ENCODE data around the gene TTC28. TPM values are rescaled to one million over a fixed set of nuclear protein-coding genes. Genes with fewer than 3 reads are reported as not detected.

The TTC28 gene
- polyA plus RNA-seq, 3 donors from 2014 or later, result 0.03 to 0.65 TPM; not detected in 1

- no peaks in the 10 kb centered on the region for H3K4me1 Mint-ChIP-seq
- H3K27me3 Mint-ChIP-seq (ENCODE audit: low read depth in 3 of 3), result peaks cover 0 to 5% (median 2%) of the 10 kb centered on the region in 3 donors
- no peak overlapping the region for H3K4me3 Mint-ChIP-seq
- no peak for DNase-seq
- no peak overlapping the region for H3K27ac Mint-ChIP-seq
- H3K9me3 Mint-ChIP-seq, result no peaks in the 10 kb centered on the region
- no peaks in the 10 kb centered on the region for H3K36me3 Mint-ChIP-seq
Observed at GRCh38 chr22:28146401-28147314, 533.0 kb downstream of the TTC28 start.

- Mint-ChIP-seq H3K4me1 (no peaks in the 10 kb centered on the region), H3K27me3 (ENCODE audit: low read depth in 3 of 3) (peaks cover 0 to 5% (median 0%) of the 10 kb centered on the region in 3 donors), H3K27ac (no peak overlapping the region), H3K9me3 (no peaks in the 10 kb centered on the region), H3K4me3 (no peak overlapping the region), H3K36me3 (no peaks in the 10 kb centered on the region)
- no peak for DNase-seq
Observed at GRCh38 chr22:28143961-28144745, 535.5 kb downstream of the TTC28 start.

DNA sequence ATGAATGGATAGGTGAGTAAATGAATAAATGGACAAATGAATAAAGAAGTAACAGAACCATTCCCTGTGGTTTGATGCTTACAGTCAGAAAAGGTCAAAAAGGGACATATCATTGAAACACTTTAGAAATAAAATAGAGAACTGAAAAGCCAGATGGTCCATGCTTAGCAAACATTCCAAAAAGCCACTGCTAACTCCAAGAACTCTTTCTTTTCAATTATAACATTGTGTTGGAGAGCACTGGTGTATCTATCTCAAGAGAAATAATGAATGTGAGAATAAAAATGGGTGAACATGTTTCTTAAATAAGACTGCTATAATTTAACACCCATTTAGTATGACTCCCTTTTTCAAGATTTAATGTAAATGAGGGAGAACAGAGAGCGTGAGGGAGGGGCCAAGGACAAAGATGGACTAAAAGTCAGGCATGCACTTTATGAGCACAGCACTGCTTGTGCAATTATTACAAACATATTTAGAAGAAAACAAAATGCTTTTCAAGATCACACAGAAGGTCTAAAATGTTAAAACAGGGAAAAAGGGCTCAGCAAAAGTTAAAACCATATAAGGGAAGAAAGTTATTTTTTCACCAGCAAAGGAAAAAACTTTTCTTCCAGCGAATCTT is 536.3 kb downstream of the TTC28 start:
- Mint-ChIP-seq H3K9me3 (no peaks in the 10 kb centered on the region), H3K27ac (no peak overlapping the region), H3K4me3 (no peak overlapping the region), H3K27me3 (ENCODE audit: low read depth in 3 of 3) (peaks cover 0 to 5% (median 0%) of the 10 kb centered on the region in 3 donors), H3K36me3 (no peaks in the 10 kb centered on the region), H3K4me1 (no peaks in the 10 kb centered on the region)
- DNase-seq, result no peak

- no peak for DNase-seq
Observed at GRCh38 chr22:28142361-28142961, 537.2 kb downstream of the TTC28 start.

GRCh38 chr22:28141614-28142013 is 538.0 kb downstream of the TTC28 start:
- H3K27me3 Mint-ChIP-seq (ENCODE audit: low read depth in 3 of 3), result peaks cover 0 to 5% (median 0%) of the 10 kb centered on the region in 3 donors
- no peaks in the 10 kb centered on the region for H3K36me3 Mint-ChIP-seq
- H3K9me3 Mint-ChIP-seq, result no peaks in the 10 kb centered on the region

More at GRCh38 chr22:28142361-28142961, 537.2 kb downstream of the TTC28 start:
- H3K4me3 Mint-ChIP-seq, result no peak overlapping the region
- H3K27ac Mint-ChIP-seq, result no peak overlapping the region
- H3K36me3 Mint-ChIP-seq, result no peaks in the 10 kb centered on the region
- H3K9me3 Mint-ChIP-seq, result no peaks in the 10 kb centered on the region
- no peaks in the 10 kb centered on the region for H3K4me1 Mint-ChIP-seq
- peaks cover 0 to 5% (median 0%) of the 10 kb centered on the region in 3 donors for H3K27me3 Mint-ChIP-seq (ENCODE audit: low read depth in 3 of 3)

DNA sequence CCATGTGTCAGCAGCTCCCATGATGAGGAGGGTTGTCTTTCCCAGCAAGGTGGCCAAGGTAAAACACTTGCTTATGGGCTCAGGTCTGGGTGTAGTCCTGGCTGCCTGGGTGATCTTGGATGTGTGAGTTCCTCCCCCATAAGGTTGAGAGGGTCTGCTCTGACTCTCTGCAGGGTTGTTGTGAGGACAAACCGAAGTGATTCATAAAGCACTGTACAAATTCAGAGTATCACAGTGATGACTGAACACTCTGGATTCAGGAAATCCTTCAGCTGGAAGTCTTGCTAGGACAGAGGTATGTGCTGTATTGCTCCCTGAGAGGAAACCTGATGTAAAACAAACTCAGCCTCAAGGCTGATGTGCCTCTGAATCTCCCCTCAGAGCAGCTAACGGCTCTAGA is 539.7 kb downstream of the TTC28 start:
- no peaks in the 10 kb centered on the region for H3K4me1 Mint-ChIP-seq

More at GRCh38 chr22:28141614-28142013, 538.0 kb downstream of the TTC28 start:
- no peak overlapping the region for H3K27ac Mint-ChIP-seq
- H3K4me3 Mint-ChIP-seq, result no peak overlapping the region
- no peak for DNase-seq
- no peaks in the 10 kb centered on the region for H3K4me1 Mint-ChIP-seq

DNA sequence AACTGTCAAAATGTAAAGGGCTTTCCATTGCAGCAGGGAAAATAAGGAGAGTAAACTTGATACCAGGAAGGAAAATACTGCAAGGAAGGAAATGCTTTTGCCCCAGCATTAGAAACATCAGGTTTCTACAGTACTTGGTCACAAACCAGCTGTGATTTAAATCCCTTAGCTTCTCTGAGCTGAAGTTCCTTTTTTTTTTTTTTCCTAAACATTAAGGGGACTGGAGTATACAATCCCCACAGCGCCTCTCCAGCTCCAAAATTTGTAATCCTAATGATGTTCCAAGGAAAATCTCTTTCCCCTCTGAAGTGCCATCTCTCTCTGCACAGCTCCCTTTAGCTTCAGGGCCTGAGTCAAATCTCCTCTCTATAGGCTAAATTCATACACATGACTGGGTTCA is 540.1 kb downstream of the TTC28 start:
- DNase-seq, result no peak
- H3K27me3 Mint-ChIP-seq (ENCODE audit: low read depth in 3 of 3), result peaks cover 0 to 5% (median 0%) of the 10 kb centered on the region in 3 donors
- no peaks in the 10 kb centered on the region for H3K4me1 Mint-ChIP-seq
- H3K27ac Mint-ChIP-seq, result no peak overlapping the region
- H3K36me3 Mint-ChIP-seq, result no peaks in the 10 kb centered on the region
- H3K9me3 Mint-ChIP-seq, result no peaks in the 10 kb centered on the region
- no peak overlapping the region for H3K4me3 Mint-ChIP-seq

More for the DNA sequence above, 539.7 kb downstream of the TTC28 start:
- peaks cover 0 to 5% (median 0%) of the 10 kb centered on the region in 3 donors for H3K27me3 Mint-ChIP-seq (ENCODE audit: low read depth in 3 of 3)
- H3K9me3 Mint-ChIP-seq, result no peaks in the 10 kb centered on the region
- DNase-seq, result no peak
- H3K4me3 Mint-ChIP-seq, result no peak overlapping the region
- H3K36me3 Mint-ChIP-seq, result no peaks in the 10 kb centered on the region
- no peak overlapping the region for H3K27ac Mint-ChIP-seq

DNA sequence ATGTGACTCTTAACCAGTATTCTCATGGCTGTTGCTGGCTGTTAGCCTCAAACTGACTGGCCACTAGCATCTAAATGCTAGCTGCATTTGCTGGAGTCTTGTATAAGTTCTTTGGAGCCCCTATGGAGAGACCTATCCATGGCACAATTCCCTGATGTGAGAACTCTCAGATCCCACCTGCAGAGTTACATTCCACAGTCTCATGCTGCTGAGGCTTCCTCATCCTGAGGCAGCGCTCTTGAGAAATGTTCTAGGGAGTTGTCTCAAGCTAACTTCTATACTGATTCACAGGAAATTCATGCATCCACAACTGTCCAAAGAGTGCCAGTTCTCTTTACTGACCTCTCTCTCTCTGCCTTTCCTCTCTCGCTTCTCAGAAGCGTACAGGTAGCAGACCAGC is 542.6 kb downstream of the TTC28 start:
- Mint-ChIP-seq H3K27me3 (ENCODE audit: low read depth in 3 of 3) (peaks cover 0 to 2% (median 0%) of the 10 kb centered on the region in 3 donors), H3K36me3 (no peaks in the 10 kb centered on the region), H3K27ac (no peak overlapping the region), H3K9me3 (no peaks in the 10 kb centered on the region), H3K4me1 (no peaks in the 10 kb centered on the region), H3K4me3 (no peak overlapping the region)
- no peak for DNase-seq

- H3K27me3 Mint-ChIP-seq (ENCODE audit: low read depth in 3 of 3), result peaks cover 0 to 3% (median 2%) of the 10 kb centered on the region in 3 donors
- H3K36me3 Mint-ChIP-seq, result no peaks in the 10 kb centered on the region
- H3K27ac Mint-ChIP-seq, result no peak overlapping the region
- DNase-seq, result no peak
- no peaks in the 10 kb centered on the region for H3K4me1 Mint-ChIP-seq
- no peak overlapping the region for H3K4me3 Mint-ChIP-seq
- H3K9me3 Mint-ChIP-seq, result no peaks in the 10 kb centered on the region
Observed at GRCh38 chr22:28132466-28132865, 547.2 kb downstream of the TTC28 start.

- Mint-ChIP-seq H3K36me3 (no peaks in the 10 kb centered on the region), H3K4me3 (no peak overlapping the region), H3K4me1 (no peaks in the 10 kb centered on the region), H3K9me3 (no peaks in the 10 kb centered on the region), H3K27ac (no peak overlapping the region), H3K27me3 (ENCODE audit: low read depth in 3 of 3) (peaks cover 0 to 4% (median 3%) of the 10 kb centered on the region in 3 donors)
- DNase-seq, result no peak
Observed at GRCh38 chr22:28129319-28129962, 550.2 kb downstream of the TTC28 start.

- Mint-ChIP-seq H3K27ac (no peak overlapping the region), H3K4me1 (no peaks in the 10 kb centered on the region), H3K4me3 (no peak overlapping the region), H3K36me3 (no peaks in the 10 kb centered on the region), H3K27me3 (ENCODE audit: low read depth in 3 of 3) (peaks cover 0 to 7% (median 5%) of the 10 kb centered on the region in 3 donors), H3K9me3 (peaks cover 0 to 1% (median 0%) of the 10 kb centered on the region in 6 donors)
- DNase-seq, result no peak
Observed at GRCh38 chr22:28128827-28129226, 550.8 kb downstream of the TTC28 start.

DNA sequence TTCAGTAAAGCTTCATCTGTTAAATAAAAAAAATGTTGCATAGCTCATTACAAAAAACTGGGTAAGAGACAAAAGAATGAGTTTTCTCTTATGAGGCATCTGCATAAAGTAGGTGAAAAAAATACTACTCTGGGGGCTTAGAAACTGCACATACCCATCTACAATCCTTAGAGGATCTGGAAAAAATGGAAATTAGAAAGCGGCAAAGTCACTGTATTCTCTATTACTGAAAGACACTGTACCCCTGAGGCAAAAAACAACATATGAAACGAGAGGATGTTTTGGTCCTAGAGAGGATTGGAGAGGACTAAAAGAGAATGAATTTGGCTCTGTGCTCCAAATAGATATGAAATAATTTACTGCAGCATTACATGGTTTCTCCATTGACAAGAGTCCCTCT is 553.8 kb downstream of the TTC28 start:
- Mint-ChIP-seq H3K27ac (no peak overlapping the region), H3K4me3 (no peak overlapping the region), H3K27me3 (ENCODE audit: low read depth in 3 of 3) (peaks cover 2 to 5% (median 3%) of the 10 kb centered on the region in 3 donors), H3K9me3 (peaks cover 0 to 1% (median 0%) of the 10 kb centered on the region in 6 donors), H3K4me1 (no peaks in the 10 kb centered on the region), H3K36me3 (no peaks in the 10 kb centered on the region)
- DNase-seq, result no peak
